ENCODE data around the gene RPS19. TPM values are rescaled to one million over a fixed set of nuclear protein-coding genes. Genes with fewer than 3 reads are reported as not detected.

RPS19 gene
- total RNA-seq, 1 donor from 2014 or later, result 1,209 TPM

DNA sequence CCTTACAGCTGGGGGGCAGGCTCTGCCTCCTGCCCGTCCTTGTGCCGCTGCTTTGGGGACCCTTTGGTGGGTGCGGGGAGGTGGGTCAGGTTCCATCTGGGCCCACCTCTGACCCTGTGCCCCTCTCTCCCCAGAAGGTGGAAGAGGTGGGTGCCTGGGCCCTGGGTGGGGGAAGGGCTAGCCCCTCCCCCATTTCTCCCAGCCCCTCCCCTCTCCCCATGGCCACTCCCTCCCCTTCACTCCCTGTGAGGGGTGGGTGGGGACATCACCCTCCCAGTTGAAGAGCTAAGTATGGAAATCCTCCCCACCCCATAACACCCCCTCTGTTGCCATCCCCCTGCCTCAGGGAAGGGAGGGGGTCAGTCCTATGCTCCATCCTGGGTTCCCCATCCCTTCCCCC is 37.1 kb downstream of the RPS19 start:
- no peak for DNase-seq (ENCODE audit: low read depth in 2 of 2)

DNA sequence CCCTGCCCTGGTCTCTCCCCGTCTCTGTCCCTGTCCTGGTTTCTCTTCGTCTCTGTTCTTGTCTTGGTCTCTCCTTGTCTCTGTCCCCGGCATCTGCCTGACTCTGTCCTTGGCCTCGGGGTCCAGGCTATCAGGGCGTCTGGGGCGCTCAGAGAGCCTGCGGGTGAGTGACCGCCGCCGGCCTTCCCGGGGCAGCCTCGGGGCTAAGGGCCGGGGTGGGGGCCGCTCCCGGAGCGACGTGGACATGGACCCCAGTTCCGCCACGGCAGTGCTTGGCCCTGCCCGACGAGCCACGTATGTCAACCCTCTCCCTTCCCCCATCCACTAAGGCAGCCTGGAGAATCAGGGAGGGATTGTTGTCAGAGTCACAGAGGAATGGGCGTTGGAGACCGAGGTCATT is 37.8 kb downstream of the RPS19 start:
- no peak for DNase-seq (ENCODE audit: low read depth in 2 of 2)

DNA sequence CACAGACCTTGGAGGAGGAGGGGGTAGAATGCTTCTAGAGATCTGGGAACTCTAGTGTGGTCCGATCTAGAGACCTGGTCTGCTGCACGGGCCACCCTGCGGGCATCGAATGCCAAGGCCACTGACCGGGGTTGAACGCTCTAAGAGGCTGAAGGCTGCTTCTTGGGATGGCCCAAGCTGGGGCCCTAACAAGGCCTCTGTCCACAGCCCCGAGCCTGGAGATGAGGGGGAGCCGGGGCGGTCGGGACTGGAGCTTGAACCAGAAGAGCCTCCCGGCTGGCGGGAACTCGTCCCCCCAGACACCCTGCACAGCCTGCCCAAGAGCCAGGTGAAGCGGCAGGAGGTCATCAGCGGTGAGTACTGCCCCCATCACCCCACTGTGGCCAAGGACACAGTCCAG is 38.2 kb downstream of the RPS19 start:
- DNase-seq (ENCODE audit: low read depth in 2 of 2), result no peak

DNA sequence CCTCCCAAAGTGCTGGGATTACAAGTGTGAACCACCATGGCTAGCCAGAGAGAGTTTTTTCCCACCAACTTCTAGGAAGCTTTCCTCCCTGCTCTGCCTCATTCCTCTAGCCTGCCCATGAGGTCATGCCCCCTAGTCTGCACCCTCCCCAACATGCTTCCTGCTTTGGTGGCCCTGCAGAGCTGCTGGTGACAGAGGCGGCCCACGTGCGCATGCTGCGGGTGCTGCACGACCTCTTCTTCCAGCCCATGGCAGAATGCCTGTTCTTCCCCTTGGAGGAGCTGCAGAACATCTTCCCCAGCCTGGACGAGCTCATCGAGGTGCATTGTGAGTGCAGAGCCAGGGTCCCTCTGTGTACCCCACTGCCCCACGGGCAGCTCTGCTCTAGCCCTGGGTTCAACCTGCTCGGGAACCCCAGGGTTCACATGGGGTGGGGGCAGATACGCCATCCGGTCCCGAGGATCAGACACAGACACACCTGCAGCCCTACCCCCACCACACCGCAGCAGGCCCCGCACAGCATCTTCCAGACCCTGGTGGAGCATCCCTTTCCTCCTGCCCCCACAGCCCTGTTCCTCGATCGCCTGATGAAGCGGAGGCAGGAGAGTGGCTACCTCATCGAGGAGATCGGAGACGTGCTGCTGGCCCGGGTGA is 41.8 kb downstream of the RPS19 start:
- no peak for DNase-seq (ENCODE audit: low read depth in 2 of 2)

DNA sequence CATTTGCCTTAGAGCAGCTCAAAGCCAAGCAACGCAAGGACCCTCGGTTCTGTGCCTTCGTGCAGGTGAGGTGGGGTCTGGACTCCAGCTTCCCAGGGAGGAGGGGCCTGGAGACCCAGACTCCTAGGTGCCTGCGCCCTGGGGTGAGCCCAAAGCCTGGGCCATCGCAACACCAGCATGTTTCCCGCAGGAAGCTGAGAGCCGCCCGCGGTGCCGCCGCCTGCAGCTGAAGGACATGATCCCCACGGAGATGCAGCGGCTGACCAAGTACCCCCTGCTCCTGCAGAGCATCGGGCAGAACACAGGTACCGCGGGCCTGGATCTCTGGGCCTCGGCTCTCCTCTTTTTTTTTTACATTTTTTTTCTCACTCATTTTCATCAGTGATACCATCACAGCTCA is 42.5 kb downstream of the RPS19 start:
- DNase-seq (ENCODE audit: low read depth in 2 of 2), result no peak

DNA sequence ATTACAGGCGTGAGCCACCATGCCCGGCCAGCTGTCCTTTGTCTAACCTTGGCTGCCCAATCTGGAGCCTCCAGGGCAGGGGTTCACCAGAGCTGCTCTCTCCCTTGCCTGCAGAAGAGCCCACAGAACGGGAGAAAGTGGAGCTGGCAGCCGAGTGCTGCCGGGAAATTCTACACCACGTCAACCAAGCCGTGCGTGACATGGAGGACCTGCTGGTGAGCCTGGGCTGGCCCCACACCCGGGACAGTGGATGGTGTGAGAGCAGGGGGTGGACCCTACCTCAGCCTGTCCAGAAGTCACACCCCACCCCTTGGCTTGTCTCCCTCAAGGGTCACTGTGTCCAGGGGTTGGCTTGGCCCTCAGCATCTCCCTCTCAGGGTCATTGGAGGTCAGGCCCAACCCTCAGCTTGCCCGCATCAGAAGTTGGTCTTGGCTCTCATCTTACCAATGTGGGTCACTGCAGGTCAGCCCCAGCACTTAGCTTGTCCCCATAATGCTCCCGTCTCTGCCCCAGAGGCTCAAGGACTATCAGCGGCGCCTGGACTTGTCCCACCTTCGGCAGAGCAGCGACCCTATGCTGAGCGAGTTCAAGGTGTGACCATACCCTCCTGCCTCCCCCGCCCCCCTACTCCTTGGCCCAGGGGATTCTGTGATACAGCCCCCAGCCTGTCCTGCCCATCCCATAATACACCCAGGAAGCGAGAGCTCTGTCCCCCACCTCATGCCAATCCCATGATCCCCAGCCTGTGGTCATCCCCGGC is 43.3 kb downstream of the RPS19 start:
- no peak for DNase-seq (ENCODE audit: low read depth in 2 of 2)

DNA sequence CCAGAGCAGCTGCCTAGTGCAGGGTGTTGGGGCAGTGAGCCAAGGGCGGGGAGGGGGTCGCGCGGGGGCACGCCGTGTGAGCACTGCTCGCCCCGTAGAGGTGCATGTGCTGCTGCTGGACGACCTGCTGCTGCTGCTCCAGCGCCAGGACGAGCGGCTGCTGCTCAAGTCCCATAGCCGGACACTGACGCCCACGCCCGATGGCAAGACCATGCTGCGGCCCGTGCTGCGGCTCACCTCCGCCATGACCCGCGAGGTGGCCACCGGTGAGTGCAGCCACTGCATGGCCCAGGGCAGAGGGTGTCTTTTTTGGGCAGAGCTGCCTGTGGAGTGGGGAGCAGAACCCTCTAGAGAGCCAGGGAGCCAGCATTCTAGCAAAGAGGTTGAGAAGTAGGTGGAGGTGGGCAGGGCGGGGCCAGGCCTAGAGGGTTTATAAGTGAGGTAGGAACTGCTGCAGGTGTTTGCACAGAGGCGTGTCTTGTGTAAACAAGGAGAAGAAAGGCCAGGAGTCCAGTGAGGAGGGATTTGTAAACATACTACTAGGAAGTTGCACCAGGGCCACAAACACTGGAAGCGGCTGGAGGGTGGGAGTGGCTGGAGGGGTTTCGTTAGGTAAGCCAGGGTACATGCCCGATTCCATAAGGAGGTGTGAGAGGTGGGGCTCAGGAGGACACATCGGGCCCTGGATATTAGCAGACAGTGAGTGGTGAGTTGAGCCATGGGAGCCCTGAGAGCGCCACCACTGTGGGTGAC is 44.2 kb downstream of the RPS19 start:
- no peak for DNase-seq (ENCODE audit: low read depth in 2 of 2)

DNA sequence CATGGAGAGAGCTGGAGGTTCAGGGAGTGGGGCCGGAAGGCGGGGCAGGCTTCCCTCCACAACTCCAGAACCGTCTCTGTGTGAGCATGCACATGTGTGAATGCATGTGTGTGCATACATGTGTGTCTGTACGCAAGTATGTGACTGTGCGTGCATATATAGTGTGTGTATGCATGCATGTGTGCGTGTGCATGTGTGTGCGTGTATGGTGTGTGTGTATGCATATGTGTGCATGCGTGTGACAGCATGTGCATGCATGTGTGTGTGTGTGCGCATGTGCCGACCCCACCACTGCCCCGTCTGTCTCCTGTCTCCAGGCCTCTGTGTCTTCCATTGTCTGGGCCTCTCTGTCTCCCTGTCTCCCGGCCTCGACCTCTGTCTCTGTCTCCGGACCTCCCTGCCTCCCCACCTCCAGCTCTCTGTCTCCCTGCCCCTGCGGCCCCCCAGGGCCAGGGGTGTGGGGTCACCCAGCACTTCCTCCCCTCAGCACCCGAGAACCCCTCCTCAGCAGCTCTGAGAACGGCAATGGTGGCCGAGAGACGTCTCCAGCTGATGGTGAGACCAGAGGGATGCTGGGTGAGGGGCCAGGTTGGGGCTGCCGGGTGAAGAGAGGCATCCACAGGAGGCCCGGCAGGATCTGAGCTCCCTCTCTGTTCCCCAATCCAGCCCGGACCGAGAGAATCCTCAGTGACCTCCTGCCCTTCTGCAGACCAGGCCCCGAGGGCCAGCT is 45.4 kb downstream of the RPS19 start:
- DNase-seq (ENCODE audit: low read depth in 2 of 2), result no peak

DNA sequence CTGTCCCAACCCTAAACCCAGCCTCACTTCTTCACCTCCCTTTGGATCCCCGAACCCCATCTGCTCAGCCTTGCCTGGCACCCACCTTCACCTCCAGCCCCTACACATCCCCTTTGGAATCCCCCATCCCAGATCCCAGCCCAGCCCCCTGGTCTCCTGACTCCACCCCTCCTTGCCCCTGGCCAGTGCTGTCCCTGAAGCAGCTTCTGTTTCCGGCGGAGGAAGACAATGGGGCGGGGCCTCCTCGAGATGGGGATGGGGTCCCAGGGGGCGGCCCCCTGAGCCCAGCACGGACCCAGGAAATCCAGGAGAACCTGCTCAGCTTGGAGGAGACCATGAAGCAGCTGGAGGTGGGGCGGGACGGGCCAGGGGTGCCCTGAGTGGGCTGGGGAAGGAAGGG is 46.2 kb downstream of the RPS19 start:
- no peak for DNase-seq (ENCODE audit: low read depth in 2 of 2)

DNA sequence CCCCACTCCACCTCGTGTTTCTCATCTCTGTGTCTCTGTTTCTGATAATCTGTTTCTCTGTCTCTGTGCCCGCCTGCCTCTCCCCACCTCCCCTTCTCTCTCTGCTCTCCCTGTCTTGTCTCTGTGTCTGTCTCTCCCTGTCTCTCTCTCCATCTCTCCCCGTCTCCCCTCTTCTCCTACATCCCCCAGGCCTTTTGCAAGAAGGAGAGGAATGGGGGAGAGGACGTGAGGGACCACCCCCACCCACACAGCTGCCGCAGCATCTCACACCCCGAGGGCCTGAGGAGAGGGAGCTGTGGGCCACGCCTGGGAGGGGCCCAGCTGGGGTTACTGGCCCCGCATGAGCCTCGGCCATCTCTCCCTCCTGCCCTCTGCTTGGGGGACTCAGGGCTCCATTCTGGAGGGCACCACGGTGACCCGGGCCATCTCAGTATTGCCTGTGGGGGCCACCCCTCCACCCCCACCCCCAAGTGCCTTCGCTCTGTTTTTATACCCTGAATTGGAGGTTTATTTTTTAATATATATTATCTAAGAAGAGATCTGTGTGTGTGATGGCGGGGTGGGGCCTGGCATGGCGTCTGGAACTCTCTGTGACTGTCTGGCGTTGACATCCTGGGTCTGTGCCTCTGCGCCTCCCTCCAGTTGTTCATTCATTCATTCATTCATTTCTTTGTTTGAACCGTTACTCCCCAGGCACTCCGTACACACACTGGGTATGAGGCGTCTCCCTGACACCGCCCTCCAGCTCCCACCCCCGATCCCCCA is 47.0 kb downstream of the RPS19 start:
- no peak for DNase-seq (ENCODE audit: low read depth in 2 of 2)

DNA sequence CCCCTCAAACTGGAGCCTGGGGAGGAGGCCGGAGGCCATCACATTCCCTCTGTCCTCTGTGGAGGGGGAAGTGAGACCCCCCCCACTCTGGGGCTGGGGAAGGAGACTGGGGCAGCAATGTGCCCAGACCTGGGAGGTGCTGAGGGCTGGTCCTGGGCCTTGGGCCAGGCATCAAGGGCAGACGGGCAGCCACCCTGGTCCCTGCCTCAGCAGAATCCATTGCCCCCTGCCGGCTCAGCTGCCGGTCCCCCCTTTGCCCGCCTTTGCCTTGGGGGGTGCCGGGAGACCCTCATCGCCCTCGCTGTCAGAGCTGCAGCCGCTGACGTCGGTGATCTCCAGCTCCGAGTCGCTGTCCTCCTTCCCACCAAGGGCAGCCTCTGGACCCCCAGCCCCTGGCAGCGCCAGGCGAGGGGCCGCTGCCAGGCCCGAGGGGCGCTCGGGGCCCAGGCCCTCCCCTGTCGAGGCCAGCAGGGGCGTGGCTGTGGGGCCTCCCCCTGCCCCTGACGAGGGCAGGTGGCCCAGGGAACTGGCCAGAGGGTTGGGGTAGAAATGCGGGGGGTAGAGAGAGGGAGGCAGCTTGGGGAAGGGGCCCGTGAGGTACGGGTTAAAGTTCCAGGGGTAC is 48.0 kb downstream of the RPS19 start:
- DNase-seq (ENCODE audit: low read depth in 2 of 2), result no peak

DNA sequence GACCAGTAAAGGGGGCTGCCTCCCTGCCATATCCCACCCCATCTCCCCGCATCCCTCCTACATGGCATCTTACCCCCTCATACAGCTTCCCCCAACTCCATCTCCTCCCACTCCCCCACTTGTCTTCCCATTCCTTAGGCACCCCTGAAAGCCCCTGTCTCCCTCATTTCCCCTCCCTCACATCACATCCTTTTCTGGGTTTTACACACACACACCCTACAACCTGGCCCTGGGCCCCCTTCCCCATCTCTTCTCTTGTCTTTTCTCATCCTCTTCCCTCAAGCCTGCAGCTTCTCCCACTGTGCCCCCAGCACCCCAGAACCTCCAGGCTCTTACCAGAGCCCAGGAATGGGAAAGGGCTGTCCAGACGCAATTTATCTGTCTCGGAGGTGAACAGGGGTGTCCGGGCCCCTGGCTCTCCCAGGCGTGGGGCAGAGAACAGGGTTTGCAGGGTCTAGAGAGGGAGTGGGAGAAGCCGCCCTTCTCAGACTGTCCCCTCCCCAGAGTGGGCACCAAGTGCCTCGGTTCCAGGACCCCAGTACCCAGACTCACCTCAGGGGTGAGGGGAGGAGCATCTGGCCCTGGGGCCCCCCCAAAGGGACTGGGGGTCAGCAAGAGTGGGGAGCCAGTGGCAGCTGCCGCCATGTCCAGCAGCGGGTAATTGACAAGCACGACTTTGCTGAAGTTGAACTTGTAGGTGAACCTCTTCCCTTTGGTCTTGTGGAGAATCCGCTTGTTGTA is 48.8 kb downstream of the RPS19 start:
- DNase-seq (ENCODE audit: low read depth in 2 of 2), result no peak

DNA sequence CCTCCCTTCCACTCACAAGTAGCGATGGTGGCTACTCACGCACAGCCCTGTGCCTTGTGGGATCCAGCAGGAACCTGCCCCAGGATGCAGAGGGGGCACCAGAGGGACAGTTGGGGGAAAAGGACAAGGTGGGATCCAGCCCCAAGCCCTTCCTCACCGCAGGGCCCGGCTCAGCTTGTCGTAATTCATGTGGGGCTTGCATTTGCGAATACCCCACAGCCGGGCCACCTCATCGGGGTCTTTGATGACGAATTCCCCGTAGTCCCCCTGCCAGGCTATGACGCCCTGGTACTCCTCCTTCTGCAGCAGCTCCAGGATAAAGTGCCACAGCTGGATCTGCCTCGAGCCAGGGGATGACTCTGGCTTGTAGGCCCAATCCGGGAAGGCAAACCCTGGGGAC is 49.7 kb downstream of the RPS19 start:
- DNase-seq (ENCODE audit: low read depth in 2 of 2), result no peak

DNA sequence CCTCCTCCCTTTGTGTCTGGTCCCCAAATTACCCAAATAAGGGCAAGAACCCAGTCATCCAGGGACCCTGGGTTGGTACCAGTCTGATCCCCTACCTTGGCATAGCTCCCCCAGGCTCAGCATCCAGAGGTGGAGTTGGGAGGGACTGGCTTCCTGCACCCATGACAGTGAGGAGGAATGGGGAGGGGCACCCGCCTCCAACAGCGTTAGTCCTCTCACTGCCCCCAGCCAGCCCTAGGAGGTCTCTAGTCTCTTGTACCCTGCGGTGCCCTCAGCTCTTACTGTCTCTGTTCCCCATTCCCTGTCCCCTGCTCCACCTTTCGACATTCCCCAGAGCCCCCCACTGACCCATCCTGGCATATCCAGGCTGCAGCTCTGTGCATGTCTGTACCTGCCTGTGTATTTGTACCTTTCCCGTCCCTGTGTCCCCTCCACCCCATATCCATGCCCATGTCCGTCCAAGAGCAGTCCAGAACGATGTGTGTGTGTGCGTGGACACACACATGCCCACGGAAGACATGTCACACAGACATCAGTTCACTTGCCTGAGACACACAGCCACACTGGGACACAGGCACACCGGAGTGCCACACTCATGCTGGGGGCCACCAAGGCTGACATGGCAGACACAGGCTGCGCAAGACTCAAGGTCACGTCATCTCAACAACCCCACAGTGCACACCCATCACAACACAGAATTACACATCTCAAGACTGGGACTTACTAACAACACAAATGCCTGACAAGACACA is 50.4 kb downstream of the RPS19 start:
- no peak for DNase-seq (ENCODE audit: low read depth in 2 of 2)

DNA sequence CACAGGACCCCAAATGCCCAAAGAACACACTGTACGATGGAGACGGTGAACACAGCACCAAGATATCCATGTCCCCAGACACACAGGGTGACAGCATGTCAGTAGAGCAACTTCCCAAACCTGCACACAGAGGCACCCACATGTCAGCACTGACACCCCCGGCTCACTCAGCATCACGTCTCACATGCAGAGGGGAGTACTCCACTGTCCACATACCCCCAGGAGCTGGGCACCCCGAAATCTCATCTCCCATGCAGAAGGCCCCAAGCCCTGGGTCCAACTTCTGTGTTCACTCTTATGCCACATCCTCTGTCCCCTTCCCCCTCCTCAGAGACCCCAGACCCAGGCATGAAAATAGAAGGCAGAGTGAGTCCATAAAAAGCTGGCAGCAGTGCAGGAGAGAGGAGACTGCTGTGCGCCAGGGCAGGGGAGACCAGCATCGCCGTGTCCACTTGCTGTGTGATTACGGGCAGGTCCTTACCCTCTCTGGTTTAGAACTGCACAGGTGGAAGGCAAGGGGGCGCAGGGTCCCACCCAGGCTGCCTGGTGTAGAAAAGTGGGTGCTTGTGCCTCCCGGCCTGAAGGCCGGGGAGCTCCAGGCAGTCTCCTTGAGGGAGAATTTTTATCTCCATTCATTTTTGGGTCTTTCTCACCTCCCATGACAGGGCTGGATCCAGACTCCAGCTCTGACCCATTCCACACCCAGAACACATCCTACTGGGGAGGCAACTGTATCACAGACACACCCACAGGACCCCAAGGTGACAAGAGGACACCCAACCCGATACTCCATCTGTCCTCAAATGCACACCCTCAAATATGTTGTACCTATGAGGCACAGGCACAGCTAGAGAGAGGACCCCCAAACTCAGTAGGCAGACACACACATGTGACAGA is 51.2 kb downstream of the RPS19 start:
- no peak for DNase-seq (ENCODE audit: low read depth in 2 of 2)

DNA sequence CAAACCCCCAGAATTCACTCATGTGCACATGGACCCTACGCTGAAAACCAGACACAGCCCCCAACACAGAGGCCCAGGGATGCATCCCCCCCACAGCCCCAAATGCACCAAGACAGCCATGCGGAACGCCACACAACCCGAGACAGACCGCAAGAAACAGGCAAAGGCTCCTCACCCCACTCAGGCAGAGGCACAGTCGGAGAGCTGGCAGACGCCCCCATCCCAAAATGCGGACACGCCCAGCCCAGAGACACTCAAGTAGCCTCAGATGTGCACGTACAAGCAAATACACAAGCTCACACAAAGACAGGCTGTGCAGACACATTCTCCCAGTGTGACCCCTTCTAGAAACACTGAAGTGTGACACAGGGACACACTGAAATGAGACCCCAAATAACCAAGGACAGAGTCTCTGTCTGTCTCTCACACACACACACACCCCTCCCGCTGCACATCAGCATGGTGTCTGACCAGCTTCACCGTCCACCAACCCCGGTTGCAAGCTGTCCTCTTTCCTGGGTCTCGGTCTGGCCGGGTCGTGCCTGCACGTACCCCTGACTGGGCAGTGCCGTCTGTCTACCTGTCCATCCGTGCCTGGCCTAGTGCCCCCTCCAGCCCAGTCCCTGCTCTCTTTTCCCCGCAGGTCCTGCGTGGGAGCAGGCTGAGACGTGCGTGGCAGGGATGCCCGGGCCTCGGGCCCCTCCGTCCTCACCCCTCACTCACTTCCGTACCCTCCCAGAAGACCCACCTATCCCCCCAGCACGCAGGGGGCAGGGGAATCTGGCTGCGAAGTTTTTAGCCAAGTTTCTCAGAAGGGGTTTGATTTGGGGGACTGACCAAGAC is 52.1 kb downstream of the RPS19 start:
- DNase-seq (ENCODE audit: low read depth in 2 of 2), result no peak

DNA sequence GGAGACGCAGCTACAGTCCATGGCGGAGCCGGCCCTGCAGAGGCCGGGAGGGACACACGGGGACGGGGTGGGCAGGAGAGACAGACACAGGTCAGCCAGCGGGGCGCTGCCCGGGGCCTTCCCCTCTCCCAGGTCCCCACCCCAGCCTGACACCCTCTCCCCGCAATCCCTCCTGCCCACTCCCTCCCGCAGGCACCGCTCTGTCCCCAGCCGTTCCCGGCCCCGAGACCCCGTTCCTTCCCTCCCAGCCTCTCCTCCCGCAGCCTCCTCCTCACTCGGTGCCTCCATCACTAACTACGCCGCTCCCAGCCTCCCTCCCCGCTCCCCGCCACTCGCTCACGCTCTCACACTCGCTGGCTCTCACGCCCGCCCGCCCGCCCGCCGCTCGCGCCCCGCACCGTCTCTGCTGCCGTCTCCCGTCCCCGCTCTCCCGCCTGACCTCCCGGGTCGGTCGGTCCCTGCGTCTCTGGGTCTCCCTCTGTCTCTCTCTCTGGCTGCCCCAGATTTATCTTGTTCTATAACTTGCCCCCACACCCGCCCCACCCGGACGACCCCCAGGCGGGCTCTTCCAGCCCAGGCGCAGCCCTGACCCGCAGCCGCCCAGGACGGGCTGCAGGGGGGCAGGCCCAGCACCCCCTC is 53.0 kb downstream of the RPS19 start:
- no peak for DNase-seq (ENCODE audit: low read depth in 2 of 2)
